HG02610 (cell line): ENCODE results near the gene CDHR3.
A peak's percentile ranks its signal among the peaks of the same experiment; 100 is the strongest.

ENCODE experiments used
- ATAC-seq: cut with Tn5 transposase; IDR thresholded peaks from one replicate; pipeline ENCODE4 v1.9.1; 2021; ENCODE audit warnings: mild to moderate bottlenecking, moderate library complexity; ENCODE audit not compliant: unreplicated experiment

The CDHR3 gene

DNA sequence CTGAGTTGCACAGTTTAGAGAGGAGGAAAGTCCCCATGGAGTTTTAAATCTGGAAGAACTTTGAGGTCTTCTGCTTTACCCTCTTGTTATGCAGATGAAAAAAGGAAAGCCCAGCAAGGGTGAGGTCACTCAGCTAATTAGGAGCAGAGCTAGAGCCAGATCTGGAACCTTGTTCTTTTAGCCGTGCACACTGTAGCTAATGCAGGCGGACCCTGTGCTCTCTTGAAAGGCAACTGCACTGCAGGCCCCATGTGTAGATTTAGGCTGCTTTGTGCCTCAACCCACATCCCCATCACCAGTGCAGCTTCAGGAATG is 85.6 kb downstream of the CDHR3 start:
- ATAC-seq: no peak

DNA sequence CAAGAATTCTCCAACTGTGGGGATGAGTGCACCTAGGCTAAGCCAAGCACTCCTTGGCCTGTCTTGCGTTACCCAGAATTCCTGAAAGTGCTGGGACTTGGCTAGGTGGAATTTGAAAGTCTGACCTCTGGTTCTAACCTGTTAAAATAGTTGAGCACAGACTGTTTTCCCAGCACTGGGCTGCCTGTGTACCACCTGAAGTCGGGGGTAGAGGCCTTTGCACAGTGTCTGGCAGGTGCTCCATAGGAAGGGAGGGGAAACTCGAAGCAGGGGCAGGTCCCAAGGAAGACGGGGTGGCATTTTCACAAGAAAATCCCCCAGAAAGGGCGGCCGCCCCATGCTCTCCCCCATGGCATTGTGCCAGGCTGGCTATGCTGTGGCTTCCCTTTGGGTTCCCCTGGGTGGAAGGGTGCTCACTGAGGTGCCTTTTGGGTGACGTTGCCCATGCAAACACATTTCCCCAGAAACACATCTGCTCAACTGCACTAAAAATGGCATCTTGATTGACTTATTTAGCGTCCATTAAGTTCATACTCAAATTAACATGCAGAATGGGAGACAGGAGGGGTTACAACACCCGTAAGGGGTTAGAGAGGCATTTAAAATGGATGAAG is 86.2 kb downstream of the CDHR3 start:
- no peak for ATAC-seq

DNA sequence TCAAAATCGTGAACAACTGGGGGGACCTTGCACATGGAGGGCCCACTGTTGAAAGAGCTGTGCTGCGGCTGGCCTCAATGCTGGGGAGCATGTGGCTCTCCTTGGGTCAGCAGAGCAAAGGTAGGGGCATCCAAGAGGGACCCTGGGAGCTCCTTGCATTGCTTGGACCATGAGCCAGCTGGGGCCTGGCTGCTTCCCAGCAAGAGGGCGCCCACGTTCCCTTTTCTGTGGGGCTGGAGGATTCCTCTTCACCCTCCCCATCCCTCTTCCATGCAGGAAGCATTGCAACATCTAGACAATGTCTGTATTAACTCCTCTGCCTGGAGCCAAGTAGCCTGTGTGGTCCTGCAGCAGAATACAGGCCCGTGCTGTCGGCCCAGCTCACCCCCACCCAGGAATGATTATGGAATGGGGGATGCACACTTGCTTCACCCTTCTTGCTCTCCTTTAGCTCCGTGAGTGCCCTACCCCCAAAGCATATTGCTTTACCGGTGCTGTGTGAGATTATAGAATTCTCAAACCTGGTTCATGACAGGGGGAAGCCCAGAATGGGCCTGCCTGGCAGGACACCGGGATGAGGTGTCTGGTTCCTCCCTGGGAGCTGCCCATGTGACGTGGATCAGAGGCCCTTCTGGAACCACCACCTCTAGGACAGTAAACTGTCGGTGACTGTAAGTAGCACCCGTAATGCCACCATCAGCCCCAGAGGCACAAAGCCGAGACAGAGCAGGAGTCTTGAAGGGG is 87.1 kb downstream of the CDHR3 start:
- no peak for ATAC-seq

DNA sequence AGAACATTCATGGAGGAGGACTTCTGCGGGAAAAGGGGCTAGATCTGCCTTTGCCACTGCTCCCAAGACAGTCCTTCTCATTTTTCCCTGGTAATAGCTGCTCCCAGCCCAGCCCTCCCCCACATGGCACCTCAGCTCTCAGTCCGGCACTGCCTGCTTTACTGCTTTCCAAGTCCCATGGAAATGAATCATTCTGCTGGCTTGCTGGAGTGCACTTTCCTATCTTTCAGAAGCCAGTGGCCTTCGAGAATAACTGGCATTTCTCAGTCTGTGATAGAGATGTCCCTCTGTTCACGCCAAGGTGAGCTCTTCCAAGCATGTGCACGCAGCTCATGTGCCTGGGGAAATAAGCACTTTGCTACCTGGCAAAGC is 87.7 kb downstream of the CDHR3 start:
- no peak for ATAC-seq

DNA sequence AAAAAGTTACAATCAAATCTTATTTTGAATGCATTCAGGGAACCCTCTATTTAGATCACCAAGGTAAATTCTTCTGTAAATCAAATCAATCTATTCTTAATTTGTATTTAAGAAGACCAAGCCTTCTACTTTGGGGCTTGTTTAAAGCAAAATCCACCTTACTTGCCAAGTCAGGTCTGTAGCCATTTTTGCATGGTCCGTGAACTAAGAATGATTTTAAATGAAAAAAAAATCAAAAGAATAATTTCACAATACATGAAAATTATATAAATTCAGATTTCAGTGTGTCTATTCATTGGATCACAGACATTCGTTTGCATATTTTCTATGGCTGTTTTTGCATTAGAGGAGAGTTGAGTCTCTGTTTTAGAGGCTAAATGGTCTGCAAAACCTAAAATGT is 89.6 kb downstream of the CDHR3 start:
- no peak for ATAC-seq

DNA sequence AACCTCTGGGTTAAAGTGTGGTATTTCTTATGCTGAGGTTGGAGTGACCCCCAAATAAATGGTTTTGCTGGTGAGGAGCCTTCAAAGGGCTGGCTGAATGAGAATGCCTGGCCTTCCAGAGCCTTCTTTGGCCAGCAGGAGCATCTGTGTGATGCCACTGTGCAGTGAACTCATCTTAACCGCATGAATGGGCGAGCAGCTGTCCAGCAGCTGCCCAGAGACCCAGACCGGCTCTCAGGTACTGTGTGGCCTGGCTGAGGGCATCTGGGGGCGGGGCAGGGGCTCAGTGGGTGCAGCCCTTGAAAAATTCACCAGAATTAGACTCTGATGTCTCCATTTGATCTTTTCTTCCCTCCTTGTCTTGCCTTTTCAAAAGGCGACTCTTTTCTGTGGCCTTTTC is 90.0 kb downstream of the CDHR3 start:
- no peak for ATAC-seq

DNA sequence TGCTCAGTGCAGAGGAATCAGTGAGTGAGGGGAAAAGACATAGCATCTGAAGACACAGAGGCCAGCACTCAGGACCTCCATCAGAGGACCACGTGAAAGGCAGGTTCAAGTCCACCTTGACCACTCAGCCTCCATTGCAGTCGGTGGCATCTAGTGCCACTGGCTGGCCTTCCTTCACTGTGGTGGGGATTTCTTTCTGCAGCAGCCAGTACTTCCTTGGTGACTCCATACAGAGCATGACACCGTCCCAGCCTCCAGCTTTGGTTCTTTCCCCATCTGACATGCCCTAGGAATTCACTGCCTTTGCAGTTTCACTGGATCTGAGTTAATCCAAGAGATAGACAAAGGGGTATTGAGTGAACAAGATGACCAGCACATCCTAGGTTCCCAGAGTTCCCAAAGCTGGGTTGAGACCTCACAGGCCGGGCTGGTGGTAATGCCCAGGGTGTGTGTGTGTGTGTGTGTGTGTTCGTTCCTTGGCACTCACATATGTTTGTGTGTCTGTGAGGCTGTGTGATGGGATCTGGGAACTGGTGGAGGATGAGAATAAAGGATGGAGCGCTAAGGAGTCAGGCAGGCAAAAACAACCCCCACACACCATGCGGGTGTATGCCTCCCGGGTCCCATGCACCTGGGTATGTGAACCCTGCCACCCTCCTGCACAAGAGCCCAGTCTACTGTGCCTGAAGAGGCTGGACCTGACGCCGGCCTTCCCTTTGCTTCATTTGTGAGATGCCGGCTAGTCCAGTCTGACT is 91.3 kb downstream of the CDHR3 start:
- ATAC-seq: no peak

DNA sequence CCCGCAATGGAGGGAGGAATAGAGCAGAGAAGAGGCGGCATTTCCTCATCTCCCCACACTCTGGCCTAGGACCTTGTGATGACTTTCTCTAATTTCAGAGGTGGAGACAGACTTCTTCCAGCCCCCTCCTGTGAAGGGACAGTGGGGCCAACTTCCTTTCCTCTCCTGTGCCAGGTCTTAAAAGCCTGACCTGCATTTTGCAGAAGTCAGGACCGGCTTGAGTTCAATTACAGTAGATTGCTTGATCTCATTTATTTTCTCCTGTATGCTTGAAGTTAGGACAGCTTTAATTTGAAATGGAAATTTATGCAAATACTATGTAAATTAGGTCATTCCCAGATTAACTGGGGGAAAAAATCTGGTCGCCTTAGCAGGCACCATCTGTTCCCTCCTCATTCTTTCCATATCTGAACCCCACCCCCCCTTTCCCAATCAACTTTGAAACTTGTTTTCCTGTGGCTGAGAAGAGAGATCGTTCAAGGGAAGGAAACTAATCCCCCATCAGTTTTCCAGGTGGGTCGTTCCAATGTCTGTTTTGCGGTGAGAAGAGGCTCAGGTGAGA is 92.0 kb downstream of the CDHR3 start:
- ATAC-seq: no peak

DNA sequence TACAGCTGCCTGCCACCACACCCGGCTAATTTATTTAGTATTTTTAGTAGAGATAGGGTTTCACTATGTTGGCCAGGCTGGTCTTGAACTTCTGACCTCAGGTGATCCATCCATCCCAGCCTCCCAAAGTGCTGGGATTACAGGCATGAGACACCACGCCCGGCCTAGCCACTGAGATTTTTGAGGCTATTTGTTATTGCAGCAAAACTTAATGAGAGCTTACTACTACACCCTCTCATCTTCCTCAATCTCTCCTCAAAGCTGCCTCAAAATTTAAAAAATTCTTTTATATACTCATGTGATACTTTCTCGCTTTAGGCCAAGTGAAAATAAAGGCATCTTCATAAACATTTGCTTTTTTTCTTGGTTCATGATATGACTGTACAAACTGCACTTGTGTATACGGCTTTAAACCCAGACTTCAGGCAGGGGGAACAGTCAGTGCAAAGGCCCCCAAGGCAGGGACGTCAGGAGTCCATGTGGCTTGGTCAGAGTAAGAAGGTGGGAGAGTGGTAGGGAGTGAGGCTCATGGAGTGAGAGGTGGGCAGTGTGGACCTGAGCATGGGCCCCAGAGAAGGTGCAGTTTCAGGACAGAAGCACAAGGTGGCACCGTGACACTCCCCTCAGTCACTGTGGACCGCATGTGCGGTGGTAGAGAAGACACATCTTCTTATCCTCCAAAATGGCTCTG is 93.6 kb downstream of the CDHR3 start:
- ATAC-seq: peak; percentile 54

DNA sequence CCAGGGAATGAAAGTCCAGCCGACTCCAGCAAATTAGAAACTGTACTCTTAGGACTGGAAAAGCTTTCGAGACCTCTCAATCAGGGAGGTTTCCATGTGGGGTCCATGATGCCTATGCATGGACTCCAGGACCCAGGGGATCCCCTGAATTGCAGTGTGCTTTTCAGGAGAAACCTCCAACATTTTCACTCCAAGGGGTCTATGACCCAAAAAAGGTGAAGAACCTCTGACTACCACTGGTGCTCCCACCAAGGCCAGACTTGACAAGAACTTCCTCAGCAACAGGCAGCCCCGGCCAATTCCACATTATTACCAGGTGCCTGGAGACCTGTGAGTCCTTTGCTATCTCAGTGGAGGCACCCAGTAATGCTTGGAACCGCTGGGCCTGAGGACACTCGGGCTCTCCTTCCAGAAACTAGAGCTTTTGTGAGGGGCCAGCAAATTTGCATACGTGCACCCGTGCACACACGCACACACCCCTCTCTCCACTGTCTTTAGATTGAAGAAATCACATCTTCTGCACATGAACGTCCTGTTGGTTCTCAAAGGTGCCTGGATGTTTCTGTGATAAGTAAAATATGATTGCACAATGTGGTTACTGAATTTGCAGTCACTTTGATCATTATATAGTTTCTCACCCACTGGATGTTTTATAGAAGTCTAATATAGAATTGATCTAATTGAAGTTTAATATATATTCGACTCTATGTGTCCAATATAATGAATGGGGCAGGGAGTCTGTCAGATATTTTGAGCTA is 94.3 kb downstream of the CDHR3 start:
- no peak for ATAC-seq

DNA sequence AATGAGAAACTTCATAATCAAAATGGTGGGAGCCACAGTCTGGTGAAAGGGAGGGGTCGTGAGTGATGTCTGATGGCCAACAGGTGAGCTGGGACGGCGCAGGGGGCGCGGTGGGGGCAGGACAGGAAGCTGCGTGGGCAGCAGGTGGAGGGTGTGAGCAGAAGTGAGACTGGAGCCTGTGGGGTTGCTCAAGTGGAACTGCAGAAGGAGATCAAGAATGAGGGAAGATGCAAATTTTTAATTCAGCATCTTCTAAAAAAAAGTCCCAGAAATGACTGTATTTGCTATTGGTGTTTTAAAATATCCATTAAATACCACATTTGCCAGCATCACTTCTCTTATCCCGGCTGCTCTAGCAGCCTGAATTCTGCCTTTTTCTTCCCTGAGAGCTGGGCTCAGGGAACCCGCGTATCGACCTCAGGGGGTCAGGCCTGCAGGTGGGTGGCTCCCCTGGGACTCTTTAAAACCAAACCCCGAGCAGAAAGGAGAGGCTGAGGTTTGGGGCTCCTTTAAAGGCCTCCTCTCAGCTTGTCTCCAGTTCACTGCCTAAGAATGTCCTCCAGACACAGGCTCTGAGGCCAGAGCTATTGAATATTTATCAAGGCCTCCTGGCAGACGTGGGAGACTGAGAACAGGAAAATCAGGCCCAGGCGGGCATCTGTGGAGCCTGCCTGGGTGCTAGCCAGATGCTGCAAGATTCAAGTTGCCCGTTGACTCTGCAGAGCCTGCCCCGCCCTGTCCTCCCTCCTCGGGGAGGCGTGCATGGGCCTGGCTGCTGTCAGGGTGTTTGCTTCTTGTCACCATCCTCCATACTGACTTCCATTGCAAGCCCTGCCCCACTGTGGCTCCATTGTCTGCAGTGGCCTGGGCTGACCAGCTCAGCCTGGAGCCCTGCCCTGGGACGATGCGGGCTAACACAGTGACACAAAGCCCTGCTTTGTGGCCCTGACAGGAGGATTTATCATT is 95.2 kb downstream of the CDHR3 start:
- ATAC-seq: peak; percentile 57

DNA sequence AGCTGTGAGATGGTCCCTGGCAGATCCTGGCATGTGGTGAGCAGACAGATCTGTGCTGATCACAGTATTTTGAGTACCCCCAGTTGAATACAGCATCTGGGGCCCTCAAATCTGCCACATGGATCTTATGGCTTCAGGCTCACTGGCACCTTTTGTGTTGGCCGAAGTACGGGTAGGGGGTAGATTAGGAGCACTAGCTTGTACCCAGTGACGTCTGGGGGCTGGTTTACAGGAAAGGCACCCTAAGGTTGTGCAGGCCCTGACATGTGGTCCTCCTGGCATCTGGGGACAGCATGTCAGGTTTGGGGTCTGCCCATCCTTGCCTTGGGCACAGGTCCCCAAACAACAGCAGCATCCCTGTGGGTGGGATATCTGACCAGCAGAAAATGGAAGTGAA is 95.9 kb downstream of the CDHR3 start:
- no peak for ATAC-seq

DNA sequence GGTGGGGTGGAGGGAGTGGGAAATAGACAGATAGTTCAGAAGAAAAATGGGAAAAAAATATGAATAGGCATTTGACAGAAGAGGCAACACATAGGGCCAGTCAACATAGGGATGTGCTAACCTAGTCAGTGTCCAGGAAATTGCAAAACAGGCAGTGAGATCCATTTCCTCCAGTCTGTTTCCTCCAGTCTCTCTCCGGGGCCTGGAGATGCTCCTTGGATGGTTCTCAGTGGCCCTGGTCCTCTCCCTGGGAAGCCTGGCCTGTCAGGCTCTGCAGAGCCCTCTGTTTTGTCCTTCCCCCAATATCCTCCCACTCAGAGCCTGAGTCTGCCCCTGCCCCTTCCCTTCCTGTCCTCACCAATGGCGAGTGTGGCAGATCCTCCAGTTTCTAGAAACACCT is 96.5 kb downstream of the CDHR3 start:
- no peak for ATAC-seq

DNA sequence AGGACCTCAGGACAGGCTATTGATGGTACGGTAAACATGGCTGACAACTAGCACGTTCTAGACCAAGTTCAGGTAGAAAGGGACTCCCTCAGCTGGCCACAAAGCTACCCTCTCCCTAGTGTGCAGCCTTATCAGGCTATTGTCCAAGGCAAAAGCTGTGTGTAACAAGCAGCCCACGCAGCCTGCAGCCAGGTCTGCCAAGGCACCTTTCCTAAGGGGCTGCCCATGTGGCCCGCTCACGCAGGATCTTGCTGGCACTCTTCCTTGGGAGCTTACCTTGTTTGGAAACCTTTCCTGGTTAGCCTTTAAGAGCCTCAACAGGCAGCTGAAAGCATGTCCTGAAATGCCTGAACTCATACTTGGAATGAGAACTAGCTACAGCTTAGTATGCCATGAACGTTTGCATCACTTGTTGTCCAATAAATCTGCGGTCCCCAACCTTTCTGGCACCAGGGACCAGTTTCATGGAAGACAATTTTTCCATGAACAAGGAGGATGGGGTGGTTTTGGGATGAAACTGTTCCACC is 97.4 kb downstream of the CDHR3 start:
- no peak for ATAC-seq

DNA sequence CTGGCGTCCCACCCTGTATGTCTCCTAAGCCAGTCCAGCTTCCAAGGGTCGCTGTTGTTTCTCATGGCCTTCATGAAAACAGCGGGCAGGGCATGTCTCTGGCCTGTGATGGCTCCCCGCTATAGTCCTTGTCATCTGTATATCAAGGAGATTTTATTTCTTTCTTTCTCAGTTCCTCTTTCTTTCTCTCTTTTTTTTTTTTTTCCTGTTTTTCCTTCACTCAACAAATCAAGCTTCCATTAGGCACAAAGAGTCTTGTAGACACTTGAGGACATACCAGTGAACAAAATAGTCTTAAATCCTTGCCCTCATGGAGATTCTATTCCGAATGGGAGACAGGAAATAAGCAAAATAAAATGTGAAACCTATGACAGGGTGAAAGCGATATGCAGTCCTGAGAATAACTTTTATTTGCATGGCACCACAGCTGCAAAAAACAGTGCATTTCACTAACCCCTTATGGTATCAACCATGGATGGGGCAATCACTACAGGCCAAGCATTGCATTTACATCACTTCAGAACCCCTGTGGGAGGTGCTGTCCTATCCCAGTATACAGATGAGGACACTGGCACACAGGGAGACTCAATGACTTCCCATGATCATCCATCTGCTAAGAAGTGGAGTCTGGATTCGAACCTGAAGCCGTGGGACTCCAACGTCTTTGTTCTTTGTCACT is 98.4 kb downstream of the CDHR3 start:
- no peak for ATAC-seq

DNA sequence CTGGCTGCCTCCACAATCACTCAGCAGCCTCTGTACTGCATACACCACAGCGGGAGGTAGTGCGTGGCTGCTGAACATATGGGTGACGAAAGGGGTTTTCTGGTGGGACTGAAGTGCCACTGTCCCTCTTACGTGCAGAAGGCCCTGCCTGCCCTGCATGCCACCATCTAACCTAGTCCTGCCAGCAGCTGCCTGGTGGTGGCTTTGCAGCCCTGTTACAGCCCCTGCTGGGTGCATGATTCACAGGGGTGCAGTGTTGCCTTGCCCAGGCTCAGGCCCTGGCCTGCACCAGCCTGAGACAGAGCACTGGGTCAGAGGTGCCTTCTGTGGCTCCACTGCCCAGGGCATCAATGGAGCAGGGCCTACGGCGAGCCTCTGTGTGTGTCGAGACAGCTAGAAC is 98.9 kb downstream of the CDHR3 start:
- ATAC-seq: no peak

DNA sequence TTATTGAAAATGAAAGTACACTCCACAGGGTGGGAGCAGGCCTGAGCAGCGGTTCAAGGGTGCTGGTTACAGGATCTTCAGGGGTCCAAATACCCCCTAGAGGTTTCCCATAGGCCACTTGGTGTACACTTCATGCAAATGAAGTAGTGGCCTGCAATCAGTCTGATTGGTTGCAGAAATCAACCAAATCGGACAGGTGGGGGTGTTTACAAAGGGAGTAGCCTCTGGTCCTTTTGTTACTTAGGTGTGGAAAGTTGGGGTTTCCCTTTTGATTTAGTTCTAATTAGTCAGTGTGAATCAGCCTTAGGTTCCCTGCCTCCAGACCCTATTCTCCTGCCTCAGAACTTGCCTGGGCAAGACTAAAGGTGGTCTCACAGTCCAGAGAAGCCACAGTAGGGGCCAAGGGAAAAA is 99.5 kb downstream of the CDHR3 start:
- ATAC-seq: no peak

DNA sequence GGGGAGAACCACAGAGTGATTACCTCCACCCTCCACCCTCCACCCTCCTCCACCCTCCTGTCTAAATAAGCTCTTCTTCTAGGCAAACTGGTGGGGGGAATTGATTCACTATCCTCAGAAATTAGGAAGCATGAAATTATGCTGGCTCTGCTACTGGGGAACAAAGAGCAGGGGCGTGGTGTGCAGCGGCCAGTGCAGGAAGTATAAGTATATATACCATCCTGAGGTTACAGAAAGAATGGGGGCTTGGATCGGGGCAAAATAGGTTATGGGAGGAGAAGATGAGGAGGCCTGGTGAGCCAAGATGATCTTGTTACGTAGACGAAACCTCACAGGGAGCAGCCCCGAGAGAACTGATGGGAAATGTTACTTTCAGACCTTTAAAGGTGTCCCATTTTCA is 100.0 kb downstream of the CDHR3 start:
- ATAC-seq: no peak

DNA sequence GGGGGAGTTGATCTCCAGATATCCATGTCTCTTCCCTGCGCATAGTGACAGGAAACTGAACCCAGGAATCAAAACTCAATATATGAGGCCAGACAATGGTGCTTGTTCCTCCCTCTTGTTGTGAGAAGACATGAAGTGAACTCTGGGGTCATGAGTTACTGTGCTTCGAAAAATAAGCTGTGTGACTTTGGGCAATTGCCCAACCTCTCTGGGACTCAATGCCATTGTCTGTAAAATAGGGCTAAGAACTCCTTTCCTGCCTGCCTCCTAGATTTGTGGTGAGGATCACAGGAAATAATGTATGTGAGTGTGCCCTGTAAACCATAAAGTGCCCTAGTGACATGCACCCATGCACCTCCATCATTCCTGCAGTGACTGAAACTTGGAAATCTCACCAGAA is 100.6 kb downstream of the CDHR3 start:
- ATAC-seq: no peak
